WTC11 (cell line): ENCODE results near the gene BICC1. TPM values are rescaled to one million over a fixed set of nuclear protein-coding genes. Genes with fewer than 3 reads are reported as not detected.

Source experiments
- ATAC-seq: fragments of 200-7000 bp; cut with Tn5 transposase; 2 replicates; pipeline ENCODE4 v1.10.0; 2021; ENCODE audit warnings: mild to moderate bottlenecking, moderate library complexity
- CTCF ChIA-PET: fragments of 300-600 bp; sonication (Branson Sonifier 250); formaldehyde crosslinking; loops from one replicate; lab custom pipeline; 2021; ENCODE audit warnings: antibody characterized with exemption; lab: Charles Lee
- POLR2A ChIA-PET: fragments of 350-600 bp; sonication (Branson Sonifier 250); formaldehyde crosslinking; loops from one replicate; lab custom pipeline; 2021; ENCODE audit warnings: antibody characterized with exemption; lab: Charles Lee
- DNase-seq: peaks from one replicate; pipeline ENCODE4 v3.0.0; 2021; ENCODE audit warnings: low spot score
- H3K27ac Mint-ChIP-seq: 2 replicates; pipeline ENCODE4 v1.8.0; 2021; ENCODE audit warnings: mixed read lengths
- H3K27me3 Mint-ChIP-seq: 2 replicates; pipeline ENCODE4 v1.8.0; 2021; ENCODE audit warnings: low read depth, mild to moderate bottlenecking, moderate library complexity, mixed read lengths
- H3K36me3 Mint-ChIP-seq: 2 replicates; pipeline ENCODE4 v1.8.0; 2021; ENCODE audit warnings: mixed read lengths
- H3K4me1 Mint-ChIP-seq: 2 replicates; pipeline ENCODE4 v1.8.0; 2022; ENCODE audit warnings: mixed read lengths
- H3K4me3 Mint-ChIP-seq: 2 replicates; pipeline ENCODE4 v1.8.0; 2021; ENCODE audit warnings: mild to moderate bottlenecking, moderate library complexity, mixed read lengths
- H3K9me3 Mint-ChIP-seq: 2 replicates; pipeline ENCODE4 v1.8.0; 2021; ENCODE audit warnings: mixed read lengths
- ARID4B ChIP-seq: sonication (generic); formaldehyde crosslinking; IDR thresholded peaks from 2 replicates; pipeline ENCODE4 v1.8.0; 2023; ENCODE audit warnings: missing genetic modification reagents, mild to moderate bottlenecking, borderline replicate concordance
- ATF6 ChIP-seq: sonication (generic); formaldehyde crosslinking; IDR thresholded peaks from 2 replicates; pipeline ENCODE4 v1.8.1; 2023; ENCODE audit warnings: mild to moderate bottlenecking, missing genetic modification reagents
- CREM ChIP-seq: sonication (generic); formaldehyde crosslinking; IDR thresholded peaks from 2 replicates; pipeline ENCODE4 v1.8.1; 2022; ENCODE audit warnings: mild to moderate bottlenecking, missing genetic modification reagents, moderate library complexity
- FOXP1 ChIP-seq: sonication (generic); formaldehyde crosslinking; IDR thresholded peaks from 2 replicates; pipeline ENCODE4 v1.8.0; 2022; ENCODE audit warnings: missing genetic modification reagents, mild to moderate bottlenecking, moderate library complexity, borderline replicate concordance
- MXD4 ChIP-seq: fragments of 250-450 bp; sonication (Bioruptor Pico); IDR thresholded peaks from 2 replicates; pipeline ENCODE4 v1.8.0; 2021; ENCODE audit warnings: mild to moderate bottlenecking, moderate library complexity, borderline replicate concordance
- MYBL2 ChIP-seq: sonication (generic); formaldehyde crosslinking; IDR thresholded peaks from 2 replicates; pipeline ENCODE4 v1.8.1; 2023; ENCODE audit warnings: mild to moderate bottlenecking, moderate library complexity, missing genetic modification reagents
- PREB ChIP-seq: sonication (generic); formaldehyde crosslinking; IDR thresholded peaks from 2 replicates; pipeline ENCODE4 v1.8.1; 2022; ENCODE audit warnings: mild to moderate bottlenecking, missing genetic modification reagents, moderate library complexity, borderline replicate concordance
- STAT6 ChIP-seq: sonication (generic); formaldehyde crosslinking; conservative IDR thresholded peaks from 2 replicates; pipeline ENCODE4 v1.8.1; 2023; ENCODE audit warnings: mild to moderate bottlenecking, low read depth, missing genetic modification reagents, moderate library complexity
- TEAD4 ChIP-seq: sonication (generic); formaldehyde crosslinking; IDR thresholded peaks from 2 replicates; pipeline ENCODE4 v1.8.0; 2022; ENCODE audit warnings: mild to moderate bottlenecking, missing genetic modification reagents
- USF1 ChIP-seq: sonication (generic); formaldehyde crosslinking; IDR thresholded peaks from 2 replicates; pipeline ENCODE4 v1.8.0; 2022; ENCODE audit warnings: mild to moderate bottlenecking, missing genetic modification reagents
- ZBTB43 ChIP-seq: sonication (generic); formaldehyde crosslinking; IDR thresholded peaks from 2 replicates; pipeline ENCODE4 v1.8.1; 2023; ENCODE audit warnings: mild to moderate bottlenecking, missing genetic modification reagents
- ZNF396 ChIP-seq: fragments of 250-450 bp; sonication (Bioruptor Pico); IDR thresholded peaks from 2 replicates; pipeline ENCODE4 v1.8.0; 2021; ENCODE audit warnings: mild to moderate bottlenecking, moderate library complexity, borderline replicate concordance
- ZNF416 ChIP-seq: fragments of 250-450 bp; sonication (Bioruptor Pico); IDR thresholded peaks from 2 replicates; pipeline ENCODE4 v1.9.0; 2021; ENCODE audit warnings: mild to moderate bottlenecking, inconsistent platforms
- total RNA-seq: library from RNA; stranded (reverse); gene quantifications from 3 replicates; pipeline ENCODE4 v1.2.3, GENCODE V29; 2021

The BICC1 gene
- total RNA-seq, 1 experiment from 2014 or later = 0.61 TPM

- no peak for TF ChIP-seq FOXP1
- no peak for TF ChIP-seq ZNF416 (CRISPR knock-in tag)
Measured at GRCh38 chr10:58574058-58574457, 61.4 kb downstream of the BICC1 start (continued).

GRCh38 chr10:58575491-58575890 lies 62.8 kb downstream of the BICC1 start:
- POLR2A ChIA-PET = no interaction called here
- TF ChIP-seq ZBTB43 (no peak), PREB (CRISPR knock-in tag) (no peak), ARID4B (CRISPR knock-in tag) (no peak), MXD4 (CRISPR knock-in tag) (no peak), ZNF396 (CRISPR knock-in tag) (no peak), TEAD4 (CRISPR knock-in tag) (no peak), ATF6 (CRISPR knock-in tag) (no peak), MYBL2 (CRISPR knock-in tag) (no peak), FOXP1 (no peak), STAT6 (no peak), USF1 (no peak), CREM (CRISPR knock-in tag) (no peak)
- CTCF ChIA-PET = no interaction called here
- no peak overlapping the region for H3K27ac Mint-ChIP-seq
- H3K27me3 Mint-ChIP-seq = no peaks in the 10 kb centered on the region
- ATAC-seq (no peak), DNase-seq (no peak)
- H3K4me1 Mint-ChIP-seq = peaks cover 11% of the 10 kb centered on the region
- H3K9me3 Mint-ChIP-seq = peaks cover 16% of the 10 kb centered on the region
- H3K4me3 Mint-ChIP-seq = no peak overlapping the region
- no peaks in the 10 kb centered on the region for H3K36me3 Mint-ChIP-seq
